GM23338 (cell line): ENCODE results near the gene ANGPT4. TPM values are rescaled to one million over a fixed set of nuclear protein-coding genes. Genes with fewer than 3 reads are reported as not detected.

ENCODE experiments used
- ATAC-seq: fragments of 200-7000 bp; cut with Tn5 transposase; 3 replicates; pipeline ENCODE4 v1.9.1; 2020
- DNase-seq: peaks from one replicate; pipeline ENCODE4 v3.0.0-alpha.2; 2015; ENCODE audit warnings: low spot score
- H2AFZ ChIP-seq: fragments of 200-600 bp; sonication (generic); 2 replicates; pipeline ENCODE4 v1.8.0; 2016; ENCODE audit warnings: antibody characterized with exemption, mild to moderate bottlenecking, moderate library complexity
- H3F3A ChIP-seq: fragments of 200-600 bp; sonication (generic); replicated peaks from 2 replicates; pipeline ENCODE4 v1.8.0; 2017; ENCODE audit warnings: antibody characterized with exemption, mixed run types, low read depth
- H3K27ac ChIP-seq: fragments of 200-600 bp; sonication (generic); 2 replicates; pipeline ENCODE4 v1.6.1; 2016; ENCODE audit warnings: low read depth
- H3K27me3 ChIP-seq: fragments of 200-600 bp; sonication (generic); 2 replicates; pipeline ENCODE4 v1.8.0; 2016; ENCODE audit warnings: mild to moderate bottlenecking, mixed run types, moderate library complexity; ENCODE audit not compliant: insufficient read depth
- H3K36me3 ChIP-seq: fragments of 200-600 bp; sonication (generic); 2 replicates; pipeline ENCODE4 v1.8.0; 2016; ENCODE audit warnings: mild to moderate bottlenecking; ENCODE audit not compliant: insufficient read depth
- H3K4me1 ChIP-seq: fragments of 200-600 bp; sonication (generic); 2 replicates; pipeline ENCODE4 v1.8.0; 2016; ENCODE audit warnings: mild to moderate bottlenecking, moderate library complexity; ENCODE audit not compliant: insufficient read depth
- H3K4me2 ChIP-seq: fragments of 200-600 bp; sonication (generic); 2 replicates; pipeline ENCODE4 v1.7.1; 2017; ENCODE audit warnings: mixed run types
- H3K4me3 ChIP-seq: fragments of 200-600 bp; sonication (generic); 2 replicates; pipeline ENCODE4 v1.6.1; 2016; ENCODE audit warnings: mixed run types
- H3K79me2 ChIP-seq: fragments of 200-600 bp; sonication (generic); replicated peaks from 2 replicates; pipeline ENCODE4 v1.8.0; 2017; ENCODE audit warnings: mild to moderate bottlenecking; ENCODE audit not compliant: insufficient read depth
- H3K9me2 ChIP-seq: fragments of 200-600 bp; sonication (generic); 2 replicates; pipeline ENCODE4 v1.8.0; 2017; ENCODE audit not compliant: insufficient read depth
- H4K20me1 ChIP-seq: fragments of 200-600 bp; sonication (generic); replicated peaks from 2 replicates; pipeline ENCODE4 v1.8.0; 2017; ENCODE audit warnings: mild to moderate bottlenecking; ENCODE audit not compliant: insufficient read depth
- H3K27ac Mint-ChIP-seq: 2 replicates; pipeline ENCODE4 v1.8.0; 2020; ENCODE audit warnings: inconsistent platforms, mild to moderate bottlenecking, moderate library complexity, mixed read lengths
- H3K27me3 Mint-ChIP-seq: 3 replicates; pipeline ENCODE4 v1.8.0; 2022; ENCODE audit warnings: low read depth, mild to moderate bottlenecking, moderate library complexity, mixed read lengths, inconsistent platforms; ENCODE audit not compliant: insufficient read depth, poor library complexity
- H3K36me3 Mint-ChIP-seq: 3 replicates; pipeline ENCODE4 v1.8.0; 2021; ENCODE audit warnings: low read depth, mild to moderate bottlenecking, inconsistent platforms, moderate library complexity, mixed read lengths
- H3K4me1 Mint-ChIP-seq: 3 replicates; pipeline ENCODE4 v1.8.0; 2020; ENCODE audit warnings: mild to moderate bottlenecking, inconsistent platforms, mixed read lengths
- H3K4me3 Mint-ChIP-seq: 3 replicates; pipeline ENCODE4 v1.8.0; 2021; ENCODE audit warnings: moderate library complexity, mild to moderate bottlenecking, inconsistent platforms, mixed read lengths
- H3K9me3 Mint-ChIP-seq: 3 replicates; pipeline ENCODE4 v1.8.0; 2020; ENCODE audit warnings: moderate library complexity, mild to moderate bottlenecking, inconsistent platforms, mixed read lengths
- CREB1 ChIP-seq: fragments of 250-450 bp; sonication (Bioruptor Pico); IDR thresholded peaks from 2 replicates; pipeline ENCODE4 v1.5.0; 2020; ENCODE audit warnings: low read depth, mild to moderate bottlenecking, moderate library complexity
- CTCF ChIP-seq, 2 experiments: fragments of 200-600 bp in 1 of 2; sonication (generic) in 1 of 2; conservative IDR thresholded peaks; 2 replicates each; pipeline versions ENCODE4 v1.5.1 to v1.6.1; 2016 to 2017; ENCODE audit warnings: antibody characterized with exemption in 2 of 2, low read depth in 2 of 2, mild to moderate bottlenecking in 2 of 2, moderate library complexity in 1 of 2
- EZH2 ChIP-seq: fragments of 200-600 bp; sonication (generic); IDR thresholded peaks from one replicate; pipeline ENCODE4 v1.8.0; 2017; ENCODE audit warnings: antibody characterized with exemption, mild to moderate bottlenecking, low read depth; ENCODE audit not compliant: unreplicated experiment
- EZH2phosphoT487 ChIP-seq: fragments of 200-600 bp; sonication (generic); IDR thresholded peaks from one replicate; pipeline ENCODE4 v1.8.1; 2018; ENCODE audit warnings: antibody characterized with exemption; ENCODE audit not compliant: unreplicated experiment
- JUNB ChIP-seq: IDR thresholded peaks from one replicate; pipeline ENCODE4 v1.6.1; 2016; ENCODE audit warnings: antibody characterized with exemption; ENCODE audit not compliant: unreplicated experiment
- NANOG ChIP-seq: IDR thresholded peaks from 2 replicates; pipeline ENCODE4 v1.6.1; 2016; ENCODE audit warnings: antibody characterized with exemption, borderline replicate concordance
- ZNF114 ChIP-seq: fragments of 250-450 bp; sonication (Bioruptor Pico); IDR thresholded peaks from 2 replicates; pipeline ENCODE4 v1.5.0; 2020; ENCODE audit warnings: mild to moderate bottlenecking, moderate library complexity
- ZNF462 ChIP-seq: fragments of 250-450 bp; sonication (Bioruptor Pico); IDR thresholded peaks from 2 replicates; pipeline ENCODE4 v1.5.0; 2020; ENCODE audit warnings: mild to moderate bottlenecking, moderate library complexity
- polyA plus RNA-seq: library from polyadenylated mRNA; unstranded; fragments of >200 nt; fragmentation: Nextera tagmentation; extraction: Ambion mirVana; gene quantifications from 2 replicates; pipeline ENCODE4 v1.2.1, GENCODE V29; 2016
- total RNA-seq: library from RNA; depleted of rRNA; stranded (reverse); fragments of >200 nt; shearing (Covaris generic); gene quantifications from 2 replicates; pipeline ENCODE4 v1.2.3, GENCODE V29; 2014

Gene ANGPT4
- total and polyA plus RNA-seq, 2 experiments from 2014 or later: 0.17 TPM; not detected in 1

GRCh38 chr20:888057-888456 lies 28.1 kb downstream of the ANGPT4 start:
- H3K9me2 ChIP-seq: no peaks in the 10 kb centered on the region
- TF ChIP-seq EZH2: no peak
- TF ChIP-seq EZH2phosphoT487: no peak
- TF ChIP-seq ZNF114 (CRISPR knock-in tag): no peak
- TF ChIP-seq ZNF462 (CRISPR knock-in tag): no peak
- TF ChIP-seq CREB1: no peak
- TF ChIP-seq NANOG: no peak
- H3K27me3 Mint-ChIP-seq: peaks cover 20% of the 10 kb centered on the region
- H3K27ac ChIP-seq: no peak overlapping the region
- no peaks in the 10 kb centered on the region for H3K79me2 ChIP-seq
- H3K27ac Mint-ChIP-seq: no peak overlapping the region
- no peaks in the 10 kb centered on the region for H3F3A ChIP-seq
- no peak overlapping the region for H3K4me2 ChIP-seq
- peaks cover 4% of the 10 kb centered on the region; the same call in 1 of the 2 replicates for H3K4me1 ChIP-seq
- DNase-seq: no peak
- H2AFZ ChIP-seq: no peak overlapping the region
- ATAC-seq: no peak
- no peaks in the 10 kb centered on the region for H3K36me3 ChIP-seq
- peaks cover 14% of the 10 kb centered on the region for H3K4me1 Mint-ChIP-seq
- no peaks in the 10 kb centered on the region for H3K36me3 Mint-ChIP-seq
- peaks cover 10% of the 10 kb centered on the region for H3K27me3 ChIP-seq
- no peaks in the 10 kb centered on the region for H3K9me3 Mint-ChIP-seq
- no peak overlapping the region for H3K4me3 ChIP-seq
- H3K4me3 Mint-ChIP-seq: no peak overlapping the region
- H4K20me1 ChIP-seq: 0 out of 2 replicates have a peak, but pooled peaks cover 3% of the 10 kb centered on the region

- H3K4me3 Mint-ChIP-seq: no peak overlapping the region
- Histone ChIP-seq H3K4me1 (peaks cover 4% of the 10 kb centered on the region; the same call in 1 of the 2 replicates), H3K79me2 (no peaks in the 10 kb centered on the region), H2AFZ (no peak overlapping the region), H3K27me3 (peaks cover 10% of the 10 kb centered on the region), H3K4me2 (no peak overlapping the region), H3K4me3 (no peak overlapping the region), H3K36me3 (no peaks in the 10 kb centered on the region), H4K20me1 (0 out of 2 replicates have a peak, but pooled peaks cover 3% of the 10 kb centered on the region), H3F3A (no peaks in the 10 kb centered on the region), H3K9me2 (no peaks in the 10 kb centered on the region), H3K27ac (no peak overlapping the region)
- TF ChIP-seq CTCF (conservative IDR thresholded peaks at IDR 0.05; ENCODE audit: low read depth in 2 of 2) (peak in 1 of 2 experiments; percentile 12; a peak in 1 of 4 replicates), JUNB (no peak)
- no peak for DNase-seq
- H3K27ac Mint-ChIP-seq: no peak overlapping the region
- H3K9me3 Mint-ChIP-seq: no peaks in the 10 kb centered on the region
- no peaks in the 10 kb centered on the region for H3K36me3 Mint-ChIP-seq
- peaks cover 20% of the 10 kb centered on the region for H3K27me3 Mint-ChIP-seq
- peaks cover 14% of the 10 kb centered on the region for H3K4me1 Mint-ChIP-seq
- ATAC-seq: no peak
These were observed 29.0 kb downstream of the ANGPT4 start for GRCh38 chr20:887137-887536.
